Retina (tissue), 1 donor: ENCODE data around the gene TAS2R19.

Source experiments
- DNase-seq: peaks from one replicate; pipeline ENCODE4 v3.0.0-alpha.2; 2016

The TAS2R19 gene

GRCh38 chr12:10986812-10987211 lies 35.6 kb downstream of the TAS2R19 start, which contains the start of gene TAS2R50:
TAS2R50 (minus strand) TSS chr12:10986912; CDS start chr12:10986860, 52 bp downstream.
- DNase-seq = no peak

- no peak for DNase-seq
These were observed 40.2 kb downstream of the TAS2R19 start for GRCh38 chr12:10982244-10982643.

- DNase-seq = no peak
These were observed 47.5 kb downstream of the TAS2R19 start for GRCh38 chr12:10974965-10975364.
